Naive thymus-derived CD8-positive, alpha-beta T cell (primary cell): Measurements from ENCODE around the gene DPYD. TPM values are rescaled to one million over a fixed set of nuclear protein-coding genes. Genes with fewer than 3 reads are reported as not detected.

Experiments used
- ATAC-seq, 2 donors: fragments of 150-1000 bp; cut with Tn5 transposase in 1 of 2; sonication (Bioruptor Pico), chemical (Tn5 transposase) in 1 of 2; 1 replicate in 1 of 2; 2 replicates in 1 of 2; pipeline ENCODE4 v1.10.0; 2021; ENCODE audit warnings: mild to moderate bottlenecking in 2 of 2, moderate library complexity in 2 of 2
- POLR2A ChIA-PET: fragments of 350-600 bp; sonication (Branson Sonifier 250); formaldehyde crosslinking; loops from one replicate; lab custom pipeline; 2021; ENCODE audit warnings: antibody characterized with exemption; lab: Charles Lee
- DNase-seq, 10 donors: peaks; one replicate each; pipeline versions ENCODE4 v3.0.0 to v3.0.0-alpha.2; 2020 to 2022
- H3K27ac Mint-ChIP-seq, 10 donors: one replicate each; pipeline ENCODE4 v1.8.0; 2020 to 2022; ENCODE audit warnings: mild to moderate bottlenecking in 10 of 10, mixed read lengths in 10 of 10, moderate library complexity in 4 of 10, inconsistent platforms in 1 of 10
- H3K27me3 Mint-ChIP-seq, 5 donors: one replicate each; pipeline ENCODE4 v1.8.0; 2021 to 2022; ENCODE audit warnings: mixed read lengths in 5 of 5
- H3K36me3 Mint-ChIP-seq, 3 donors: one replicate each; pipeline ENCODE4 v1.8.0; 2020 to 2022; ENCODE audit warnings: mixed read lengths in 3 of 3, mild to moderate bottlenecking in 2 of 3, inconsistent platforms in 1 of 3
- H3K4me1 Mint-ChIP-seq, 4 donors: one replicate each; pipeline ENCODE4 v1.8.0; 2021 to 2022; ENCODE audit warnings: mixed read lengths in 4 of 4
- H3K4me3 Mint-ChIP-seq, 10 donors: one replicate each; pipeline ENCODE4 v1.8.0; 2020 to 2022; ENCODE audit warnings: mild to moderate bottlenecking in 10 of 10, mixed read lengths in 10 of 10, moderate library complexity in 6 of 10, inconsistent platforms in 1 of 10
- H3K9me3 Mint-ChIP-seq, 9 donors: one replicate each; pipeline ENCODE4 v1.8.0; 2020 to 2022; ENCODE audit warnings: mixed read lengths in 9 of 9, mild to moderate bottlenecking in 3 of 9, inconsistent platforms in 1 of 9, moderate library complexity in 1 of 9
- polyA plus RNA-seq, 3 donors: library from polyadenylated mRNA; unstranded; fragments of 300-500 nt; fragmentation: Illumina TruSeq; gene quantifications; one replicate each; pipeline ENCODE4 v1.2.3, GENCODE V29; 2021
- total RNA-seq, 8 experiments: library from RNA in 2 of 8; stranded (reverse) in 2 of 8; gene quantifications; one replicate each; pipeline ENCODE4 v1.2.3 and lab custom pipeline; 2021 to 2026

Gene DPYD
- total and polyA plus RNA-seq, 5 experiments from 2014 or later = 24.1 to 40.9 (median 39.3) TPM

GRCh38 chr1:97796711-97797110 lies 124.1 kb downstream of the DPYD start:
- DNase-seq = no peak
- no peaks in the 10 kb centered on the region for H3K27me3 Mint-ChIP-seq
- H3K36me3 Mint-ChIP-seq = peaks cover 0 to 18% (median 15%) of the 10 kb centered on the region in 3 donors
- no peak overlapping the region for H3K27ac Mint-ChIP-seq
- H3K9me3 Mint-ChIP-seq = no peaks in the 10 kb centered on the region
- ATAC-seq = no peak
- POLR2A ChIA-PET = no interaction called here
- no peak overlapping the region for H3K4me3 Mint-ChIP-seq
- H3K4me1 Mint-ChIP-seq = peaks cover 7 to 29% (median 14%) of the 10 kb centered on the region in 4 donors

DNA sequence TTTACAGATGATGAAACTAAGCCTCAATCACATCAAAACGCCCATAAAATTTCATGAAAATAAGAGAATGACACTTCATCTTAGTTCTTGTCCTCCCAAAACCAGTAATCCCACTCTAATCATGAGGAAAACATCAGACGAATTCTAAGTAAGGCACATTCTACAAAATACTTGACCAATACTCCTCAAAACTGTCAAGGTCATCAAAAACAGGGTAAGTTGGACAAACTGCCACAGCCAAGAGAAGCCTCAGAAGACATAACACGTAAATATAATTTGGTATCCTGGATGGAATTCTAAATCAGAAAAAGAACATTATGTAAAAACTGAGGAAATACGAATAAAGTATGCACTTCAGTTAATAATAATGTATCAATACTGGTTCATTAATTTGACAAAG lies 128.2 kb downstream of the DPYD start:
- H3K4me3 Mint-ChIP-seq = no peak overlapping the region
- no peaks in the 10 kb centered on the region for H3K9me3 Mint-ChIP-seq
- peaks cover 10 to 40% (median 26%) of the 10 kb centered on the region in 4 donors for H3K4me1 Mint-ChIP-seq
- no peak overlapping the region for H3K27ac Mint-ChIP-seq
- POLR2A ChIA-PET = no interaction called here
- ATAC-seq = no peak
- peaks cover 0 to 8% (median 7%) of the 10 kb centered on the region in 3 donors for H3K36me3 Mint-ChIP-seq
- DNase-seq = no peak
- no peaks in the 10 kb centered on the region for H3K27me3 Mint-ChIP-seq

GRCh38 chr1:97791251-97791650 lies 129.6 kb downstream of the DPYD start:
- Mint-ChIP-seq H3K27me3 (no peaks in the 10 kb centered on the region), H3K9me3 (no peaks in the 10 kb centered on the region), H3K4me3 (peak overlapping the region in 1 of 10 donors; percentile 45), H3K4me1 (peaks cover 8 to 40% (median 21%) of the 10 kb centered on the region in 4 donors), H3K27ac (peak overlapping the region in 2 of 10 donors; percentile 17 to 23), H3K36me3 (peaks cover 0 to 7% (median 5%) of the 10 kb centered on the region in 3 donors)
- ATAC-seq = no peak
- DNase-seq = no peak
- POLR2A ChIA-PET = no interaction called here

- Mint-ChIP-seq H3K27ac (no peak overlapping the region), H3K36me3 (peaks cover 0 to 16% (median 11%) of the 10 kb centered on the region in 3 donors), H3K27me3 (no peaks in the 10 kb centered on the region), H3K4me1 (peaks cover 7 to 38% (median 26%) of the 10 kb centered on the region in 4 donors), H3K9me3 (no peaks in the 10 kb centered on the region), H3K4me3 (no peak overlapping the region)
- no peak for DNase-seq
- no peak for ATAC-seq
- POLR2A ChIA-PET = no interaction called here
Observed at GRCh38 chr1:97787231-97787630, 133.6 kb downstream of the DPYD start.

DNA sequence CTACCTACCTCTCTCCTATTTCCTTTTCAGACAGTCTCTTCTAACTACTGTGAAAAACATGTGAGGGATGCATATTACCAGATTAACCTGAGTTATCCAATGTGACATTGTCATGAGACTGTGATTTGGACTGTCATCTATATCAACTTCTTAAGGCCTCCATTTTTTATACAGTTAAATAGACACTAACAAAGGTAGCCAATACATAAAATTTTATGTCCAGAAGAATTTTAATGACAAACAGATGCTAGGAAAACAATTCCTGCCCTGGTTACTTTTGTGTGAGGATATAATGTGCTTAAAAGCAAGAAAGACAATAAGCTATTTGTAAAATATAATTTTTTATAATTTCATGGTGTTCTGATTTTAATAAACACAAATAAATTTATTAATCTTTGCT lies 136.2 kb downstream of the DPYD start:
- POLR2A ChIA-PET = no interaction called here
- H3K9me3 Mint-ChIP-seq = no peaks in the 10 kb centered on the region

GRCh38 chr1:97783751-97784150 lies 137.1 kb downstream of the DPYD start:
- H3K4me3 Mint-ChIP-seq = no peak overlapping the region
- no peak overlapping the region for H3K27ac Mint-ChIP-seq
- no peaks in the 10 kb centered on the region for H3K27me3 Mint-ChIP-seq
- DNase-seq (no peak), ATAC-seq (no peak)
- peaks cover 8 to 20% (median 17%) of the 10 kb centered on the region in 4 donors for H3K4me1 Mint-ChIP-seq
- POLR2A ChIA-PET = no interaction called here
- no peaks in the 10 kb centered on the region for H3K9me3 Mint-ChIP-seq
- peaks cover 0 to 12% (median 11%) of the 10 kb centered on the region in 3 donors for H3K36me3 Mint-ChIP-seq

More for the DNA sequence above, 136.2 kb downstream of the DPYD start:
- Mint-ChIP-seq H3K4me1 (peaks cover 8 to 22% (median 18%) of the 10 kb centered on the region in 4 donors), H3K36me3 (peaks cover 0 to 13% (median 11%) of the 10 kb centered on the region in 3 donors), H3K27me3 (no peaks in the 10 kb centered on the region), H3K27ac (no peak overlapping the region), H3K4me3 (no peak overlapping the region)
- DNase-seq = no peak
- ATAC-seq = no peak

GRCh38 chr1:97781762-97782337 lies 139.0 kb downstream of the DPYD start:
- no peaks in the 10 kb centered on the region for H3K27me3 Mint-ChIP-seq
- H3K27ac Mint-ChIP-seq = peak overlapping the region in 5 of 10 donors; percentile 2 to 27 (median 20)
- H3K4me1 Mint-ChIP-seq = peaks cover 5 to 20% (median 16%) of the 10 kb centered on the region in 4 donors
- ATAC-seq (peak in 1 of 2 donors; percentile 33), DNase-seq (no peak)
- POLR2A ChIA-PET = no interaction called here
- H3K9me3 Mint-ChIP-seq = no peaks in the 10 kb centered on the region
- H3K36me3 Mint-ChIP-seq = peaks cover 0 to 20% (median 19%) of the 10 kb centered on the region in 3 donors
- H3K4me3 Mint-ChIP-seq = no peak overlapping the region

- Mint-ChIP-seq H3K4me3 (no peak overlapping the region), H3K9me3 (no peaks in the 10 kb centered on the region), H3K27ac (no peak overlapping the region), H3K27me3 (no peaks in the 10 kb centered on the region), H3K4me1 (peaks cover 5 to 20% (median 16%) of the 10 kb centered on the region in 4 donors), H3K36me3 (peaks cover 6 to 26% (median 23%) of the 10 kb centered on the region in 3 donors)
- ATAC-seq = no peak
- no peak for DNase-seq
- POLR2A ChIA-PET = no interaction called here
Observed at GRCh38 chr1:97780884-97781283, 139.9 kb downstream of the DPYD start.

DNA sequence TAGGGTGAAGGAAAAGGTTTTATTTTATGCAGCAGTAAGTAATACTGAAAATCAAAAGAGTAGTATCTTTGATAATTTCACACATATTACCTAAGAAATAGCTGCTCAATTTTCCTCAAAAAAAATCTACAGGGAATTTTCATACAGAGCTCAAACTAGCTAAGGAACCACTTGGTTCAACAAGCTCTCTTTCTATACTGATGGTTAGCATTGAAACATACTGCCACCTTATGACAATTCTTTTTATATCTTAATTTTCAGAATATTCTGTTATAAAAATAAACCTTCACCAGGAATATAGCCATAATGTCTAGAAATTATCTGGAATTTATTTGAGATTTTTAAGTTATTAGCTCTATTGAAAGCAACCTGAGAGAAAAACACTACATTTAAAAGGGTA lies 142.1 kb downstream of the DPYD start:
- Mint-ChIP-seq H3K9me3 (peaks cover 0 to 5% (median 0%) of the 10 kb centered on the region in 9 donors), H3K27ac (no peak overlapping the region), H3K4me3 (no peak overlapping the region), H3K27me3 (no peaks in the 10 kb centered on the region), H3K36me3 (peaks cover 12 to 40% (median 21%) of the 10 kb centered on the region in 3 donors), H3K4me1 (peaks cover 9 to 21% (median 16%) of the 10 kb centered on the region in 4 donors)
- POLR2A ChIA-PET = no interaction called here
- DNase-seq (no peak), ATAC-seq (no peak)

GRCh38 chr1:97770376-97770775 lies 150.5 kb downstream of the DPYD start:
- peaks cover 3 to 8% (median 6%) of the 10 kb centered on the region in 4 donors for H3K4me1 Mint-ChIP-seq
- POLR2A ChIA-PET = no interaction called here
- no peak overlapping the region for H3K4me3 Mint-ChIP-seq
- no peak overlapping the region for H3K27ac Mint-ChIP-seq
- peaks cover 7 to 30% (median 20%) of the 10 kb centered on the region in 3 donors for H3K36me3 Mint-ChIP-seq
- DNase-seq = no peak
- ATAC-seq = no peak
- peaks cover 0 to 5% (median 0%) of the 10 kb centered on the region in 9 donors for H3K9me3 Mint-ChIP-seq
- no peaks in the 10 kb centered on the region for H3K27me3 Mint-ChIP-seq

- no peaks in the 10 kb centered on the region for H3K27me3 Mint-ChIP-seq
- peak overlapping the region in 1 of 10 donors; percentile 10 for H3K27ac Mint-ChIP-seq
- H3K4me3 Mint-ChIP-seq = no peak overlapping the region
- POLR2A ChIA-PET = no interaction called here
- ATAC-seq (no peak), DNase-seq (no peak)
- H3K9me3 Mint-ChIP-seq = peaks cover 0 to 6% (median 3%) of the 10 kb centered on the region in 9 donors
- H3K36me3 Mint-ChIP-seq = peaks cover 8 to 28% (median 27%) of the 10 kb centered on the region in 3 donors
- peaks cover 0 to 9% (median 2%) of the 10 kb centered on the region in 4 donors for H3K4me1 Mint-ChIP-seq
Observed at GRCh38 chr1:97767381-97767780, 153.5 kb downstream of the DPYD start.

DNA sequence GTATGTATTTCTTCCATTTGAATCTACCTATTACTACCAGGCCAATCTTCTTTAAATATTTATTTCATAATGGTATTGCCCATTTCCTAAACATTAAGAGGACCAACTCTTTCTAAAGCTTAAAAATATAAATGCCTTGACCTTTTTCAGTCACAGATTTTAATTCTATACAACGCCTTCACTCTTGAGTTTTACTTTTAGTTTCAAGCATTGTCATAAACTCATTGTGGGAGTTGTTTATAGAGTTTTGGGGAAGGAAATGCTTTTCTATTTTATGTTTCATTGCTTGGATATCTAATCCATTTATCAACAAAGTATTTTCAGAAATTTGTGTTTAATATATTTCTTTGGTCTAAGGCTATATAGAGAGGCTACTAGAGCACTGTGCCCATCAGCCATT lies 155.8 kb downstream of the DPYD start:
- Mint-ChIP-seq H3K9me3 (peaks cover 0 to 14% (median 4%) of the 10 kb centered on the region in 9 donors), H3K27me3 (no peaks in the 10 kb centered on the region), H3K27ac (no peak overlapping the region), H3K4me1 (peaks cover 2 to 9% (median 6%) of the 10 kb centered on the region in 4 donors), H3K4me3 (no peak overlapping the region), H3K36me3 (peaks cover 27 to 45% (median 31%) of the 10 kb centered on the region in 3 donors)
- ATAC-seq (no peak), DNase-seq (no peak)
- POLR2A ChIA-PET = no interaction called here

- ATAC-seq (no peak), DNase-seq (no peak)
- H3K27ac Mint-ChIP-seq = no peak overlapping the region
- H3K36me3 Mint-ChIP-seq = peaks cover 27 to 45% (median 41%) of the 10 kb centered on the region in 3 donors
- no peaks in the 10 kb centered on the region for H3K27me3 Mint-ChIP-seq
- peaks cover 7 to 12% (median 11%) of the 10 kb centered on the region in 4 donors for H3K4me1 Mint-ChIP-seq
- POLR2A ChIA-PET = no interaction called here
- H3K4me3 Mint-ChIP-seq = no peak overlapping the region
- peaks cover 0 to 14% (median 3%) of the 10 kb centered on the region in 9 donors for H3K9me3 Mint-ChIP-seq
Observed at GRCh38 chr1:97761637-97762036, 159.2 kb downstream of the DPYD start.
